CD14-positive monocyte (primary cell): ENCODE data around the gene ETFDH. TPM values are rescaled to one million over a fixed set of nuclear protein-coding genes. Genes with fewer than 3 reads are reported as not detected.
A peak's percentile ranks its signal among the peaks of the same experiment; 100 is the strongest.

Experiments
- DNase-seq, 3 donors: peaks; one replicate each; pipeline ENCODE4 v3.0.0-alpha.2; 2011 to 2022
- H2AFZ ChIP-seq: 2 replicates; pipeline ENCODE4 v1.6.0; 2012; ENCODE audit warnings: mild to moderate bottlenecking, low read depth, low read length, inconsistent platforms; ENCODE audit not compliant: insufficient read depth, poor library complexity, severe bottlenecking
- H3K27ac ChIP-seq, 2 donors: 1 replicate in 1 of 2; 2 replicates in 1 of 2; pipeline ENCODE4 v1.5.1; 2012 to 2013; ENCODE audit warnings: low read length in 2 of 2, control low read depth in 1 of 2, inconsistent platforms in 1 of 2, low read depth in 1 of 2, mild to moderate bottlenecking in 1 of 2
- H3K27me3 ChIP-seq, 2 donors: one replicate each; pipeline versions ENCODE4 v1.6.0 to v1.6.1; 2011 to 2013; ENCODE audit warnings: low read length in 2 of 2; ENCODE audit not compliant: control insufficient read depth in 2 of 2, insufficient read depth in 2 of 2
- H3K36me3 ChIP-seq, 2 donors: replicated peaks in 1 of 2; 1 replicate in 1 of 2; 2 replicates in 1 of 2; pipeline versions ENCODE4 v1.5.1 to v1.6.1; 2012 to 2013; ENCODE audit warnings: low read length in 2 of 2, control low read depth in 1 of 2, inconsistent platforms in 1 of 2, mild to moderate bottlenecking in 1 of 2; ENCODE audit not compliant: insufficient read depth in 2 of 2, control insufficient read depth in 1 of 2
- H3K4me1 ChIP-seq, 2 donors: 1 replicate in 1 of 2; 2 replicates in 1 of 2; pipeline versions ENCODE4 v1.5.1 to v1.6.1; 2012 to 2013; ENCODE audit warnings: low read length in 2 of 2, control low read depth in 1 of 2, inconsistent platforms in 1 of 2, mild to moderate bottlenecking in 1 of 2, moderate library complexity in 1 of 2; ENCODE audit not compliant: insufficient read depth in 2 of 2, control insufficient read depth in 1 of 2
- H3K4me2 ChIP-seq: replicated peaks from 2 replicates; pipeline ENCODE3; 2012; ENCODE audit warnings: low read length, moderate library complexity, mild to moderate bottlenecking; ENCODE audit not compliant: poor library complexity, severe bottlenecking; ENCODE audit errors: extremely low read depth
- H3K4me3 ChIP-seq, 3 experiments: fragments of 200-600 bp in 1 of 3; sonication (generic) in 1 of 3; replicated peaks in 1 of 3; 1 replicate in 2 of 3; 2 replicates in 1 of 3; pipeline ENCODE4 v1.5.1; 2011 to 2013; ENCODE audit warnings: low read length in 3 of 3, mild to moderate bottlenecking in 3 of 3, control low read depth in 2 of 3, low read depth in 2 of 3, inconsistent platforms in 1 of 3, moderate library complexity in 1 of 3
- H3K79me2 ChIP-seq: 2 replicates; pipeline ENCODE4 v1.6.0; 2012; ENCODE audit warnings: mild to moderate bottlenecking, control low read depth, inconsistent platforms, low read length, moderate library complexity; ENCODE audit not compliant: insufficient read depth
- H3K9ac ChIP-seq: 2 replicates; pipeline ENCODE4 v1.6.0; 2017; ENCODE audit warnings: low read length, mild to moderate bottlenecking; ENCODE audit not compliant: insufficient read depth, poor library complexity, severe bottlenecking
- H3K9me3 ChIP-seq, 2 donors: replicated peaks in 1 of 2; 1 replicate in 1 of 2; 2 replicates in 1 of 2; pipeline versions ENCODE4 v1.5.1 to v1.6.1; 2012 to 2013; ENCODE audit warnings: low read length in 2 of 2, control low read depth in 1 of 2; ENCODE audit not compliant: control insufficient read depth in 1 of 2, insufficient read depth in 1 of 2
- H4K20me1 ChIP-seq: 2 replicates; pipeline ENCODE4 v1.6.0; 2012; ENCODE audit warnings: mild to moderate bottlenecking, low read length, control low read depth, moderate library complexity; ENCODE audit not compliant: insufficient read depth
- H3K27ac Mint-ChIP-seq, 7 donors: one replicate each; pipeline ENCODE4 v1.8.0; 2020; ENCODE audit warnings: mild to moderate bottlenecking in 7 of 7, mixed read lengths in 7 of 7, moderate library complexity in 6 of 7, inconsistent platforms in 2 of 7
- H3K27me3 Mint-ChIP-seq, 3 donors: one replicate each; pipeline ENCODE4 v1.8.0; 2021 to 2022; ENCODE audit warnings: low read depth in 3 of 3, mild to moderate bottlenecking in 3 of 3, mixed read lengths in 3 of 3, moderate library complexity in 3 of 3, inconsistent platforms in 1 of 3
- H3K36me3 Mint-ChIP-seq, 2 donors: one replicate each; pipeline ENCODE4 v1.8.0; 2020; ENCODE audit warnings: mixed read lengths in 2 of 2, inconsistent platforms in 1 of 2, mild to moderate bottlenecking in 1 of 2
- H3K4me1 Mint-ChIP-seq: one replicate; pipeline ENCODE4 v1.8.0; 2020; ENCODE audit warnings: mild to moderate bottlenecking, mixed read lengths
- H3K4me3 Mint-ChIP-seq, 2 donors: one replicate each; pipeline ENCODE4 v1.8.0; 2020; ENCODE audit warnings: mild to moderate bottlenecking in 2 of 2, mixed read lengths in 2 of 2, moderate library complexity in 1 of 2
- H3K9me3 Mint-ChIP-seq, 7 donors: one replicate each; pipeline ENCODE4 v1.8.0; 2020 to 2022; ENCODE audit warnings: mixed read lengths in 7 of 7, mild to moderate bottlenecking in 6 of 7, moderate library complexity in 6 of 7, inconsistent platforms in 2 of 7
- CTCF ChIP-seq: fragments of 200-600 bp; IDR thresholded peaks from one replicate; pipeline ENCODE4 v1.8.0; 2022; ENCODE audit warnings: antibody characterized with exemption, mild to moderate bottlenecking
- WGBS: methylation state at CpG from one replicate; pipeline ENCODE4 v1.1.5; 2013; ENCODE audit warnings: missing lambda C conversion rate; ENCODE audit not compliant: insufficient coverage; 5-methylcytosine and 5-hydroxymethylcytosine counted together
- intact Hi-C, 2 donors: fragments of 100-400 bp; cut with micrococcal nuclease; formaldehyde crosslinking; loops; one replicate each; pipeline versions ENCODE4 v1.15.0 to v1.15.1; 2023
- polyA plus RNA-seq, 3 donors: library from polyadenylated mRNA; depleted of rRNA in 1 of 3; unstranded in 2 of 3; stranded (reverse) in 1 of 3; fragments of 300-500 nt in 2 of 3; fragments of >200 nt in 1 of 3; fragmentation: Illumina TruSeq in 2 of 3; gene quantifications; 1 replicate in 2 of 3; 2 replicates in 1 of 3; pipeline ENCODE4 v1.2.3, GENCODE V29; 2012 to 2021

ETFDH gene
- polyA plus RNA-seq, 3 donors: 11.9 to 17.8 (median 16.8) TPM

- no peak for TF ChIP-seq CTCF
- H3K4me3 ChIP-seq: peak overlapping the region in 1 of 3 experiments; percentile 51
Observed at GRCh38 chr4:158664806-158665205, 7.3 kb upstream of the ETFDH start.

GRCh38 chr4:158666892-158667291 lies 5.2 kb upstream of the ETFDH start:
- Histone ChIP-seq H4K20me1 (no peaks in the 10 kb centered on the region), H3K79me2 (peaks cover 57% of the 10 kb centered on the region), H3K9me3 (no peaks in the 10 kb centered on the region), H3K27me3 (no peaks in the 10 kb centered on the region), H2AFZ (no peak overlapping the region), H3K9ac (no peak overlapping the region), H3K4me3 (no peak overlapping the region), H3K36me3 (peaks cover 0 to 6% of the 10 kb centered on the region in 2 donors), H3K27ac (no peak overlapping the region), H3K4me2 (no peak overlapping the region), H3K4me1 (peaks cover 36 to 44% of the 10 kb centered on the region in 2 donors)
- intact Hi-C loops: no loop called here
- 100% methylated on average over 1 of the region's 2 CpGs for WGBS
- Mint-ChIP-seq H3K4me3 (no peak overlapping the region), H3K4me1 (peaks cover 40% of the 10 kb centered on the region), H3K27me3 (no peaks in the 10 kb centered on the region), H3K9me3 (peaks cover 0 to 2% (median 0%) of the 10 kb centered on the region in 7 donors), H3K27ac (no peak overlapping the region), H3K36me3 (peaks cover 4 to 8% of the 10 kb centered on the region in 2 donors)
- DNase-seq: no peak
- TF ChIP-seq CTCF: no peak

More at GRCh38 chr4:158664806-158665205, 7.3 kb upstream of the ETFDH start:
- Histone ChIP-seq H2AFZ (no peak overlapping the region), H3K4me1 (peaks cover 26 to 30% of the 10 kb centered on the region in 2 donors), H3K9ac (no peak overlapping the region), H3K9me3 (no peaks in the 10 kb centered on the region), H3K27ac (peak overlapping the region; percentile 43 to 72), H3K27me3 (no peaks in the 10 kb centered on the region), H3K36me3 (peaks cover 0 to 6% of the 10 kb centered on the region in 2 donors), H3K79me2 (peaks cover 39% of the 10 kb centered on the region), H4K20me1 (no peaks in the 10 kb centered on the region), H3K4me2 (no peak overlapping the region)
- H3K27me3 Mint-ChIP-seq: no peaks in the 10 kb centered on the region
- peaks cover 28% of the 10 kb centered on the region for H3K4me1 Mint-ChIP-seq
- peak overlapping the region in 6 of 7 donors; percentile 43 to 84 (median 65) for H3K27ac Mint-ChIP-seq
- WGBS: 98% methylated on average over 14 of the region's 18 CpGs
- no peak for DNase-seq
- peaks cover 4 to 8% of the 10 kb centered on the region in 2 donors for H3K36me3 Mint-ChIP-seq
- peaks cover 0 to 2% (median 0%) of the 10 kb centered on the region in 7 donors for H3K9me3 Mint-ChIP-seq
- intact Hi-C loops: no loop called here
- H3K4me3 Mint-ChIP-seq: no peak overlapping the region
